Testis (tissue), 2 donors: Measurements from ENCODE around the gene CUTC.

Experiments used
- CTCF ChIP-seq, 3 experiments: fragments of 450-650 bp in 2 of 3; fragments of 200-600 bp in 1 of 3; sonication (generic) in 1 of 3; IDR thresholded peaks; one replicate each; pipeline ENCODE4 v1.5.1; 2016 to 2019; ENCODE audit warnings: antibody characterized with exemption in 3 of 3, mild to moderate bottlenecking in 2 of 3, moderate library complexity in 1 of 3
- POLR2A ChIP-seq: fragments of 450-650 bp; IDR thresholded peaks from one replicate; pipeline ENCODE4 v1.6.1; 2017; ENCODE audit warnings: antibody characterized with exemption, mild to moderate bottlenecking, moderate library complexity

GRCh38 chr10:99682752-99683151 is 49.3 kb upstream of the CUTC start:
- TF ChIP-seq CTCF (IDR thresholded peaks at IDR 0.05), result no peak
- TF ChIP-seq POLR2A, result no peak
